A549 (cell line): Measurements from ENCODE around the gene SLC22A7.

Experiments
- CHD4 ChIP-seq: fragments of 200-600 bp; sonication (generic); IDR thresholded peaks from 2 replicates; pipeline ENCODE4 v1.6.1; 2016; ENCODE audit warnings: antibody characterized with exemption, mild to moderate bottlenecking, borderline replicate concordance
- HOXB5 ChIP-seq: fragments of 250-450 bp; sonication (Bioruptor Pico); IDR thresholded peaks from 2 replicates; pipeline ENCODE4 v1.5.0; 2020; ENCODE audit warnings: mild to moderate bottlenecking, moderate library complexity
- JUN ChIP-seq, 2 experiments: fragments of >200 bp; sonication (Bioruptor Twin); formaldehyde crosslinking; IDR thresholded peaks; 2 replicates in 1 of 2; 3 replicates in 1 of 2; pipeline ENCODE4 v1.6.1; 2016 to 2017
- KDM1A ChIP-seq: fragments of 200-600 bp; sonication (generic); IDR thresholded peaks from 2 replicates; pipeline ENCODE4 v1.6.1; 2016; ENCODE audit warnings: low read depth, mild to moderate bottlenecking
- MAZ ChIP-seq: fragments of 150-350 bp; IDR thresholded peaks from 2 replicates; pipeline ENCODE4 v1.6.1; 2014; ENCODE audit warnings: antibody characterized with exemption, low read depth, low read length, borderline replicate concordance
- PHF8 ChIP-seq: fragments of 200-600 bp; sonication (generic); IDR thresholded peaks from 2 replicates; pipeline ENCODE4 v1.6.1; 2016; ENCODE audit warnings: low read depth, mild to moderate bottlenecking, antibody characterized with exemption, moderate library complexity, borderline replicate concordance
- TP53 ChIP-seq: fragments of 250-450 bp; sonication (Bioruptor Pico); IDR thresholded peaks from 2 replicates; pipeline ENCODE4 v1.5.0; 2021; ENCODE audit warnings: mild to moderate bottlenecking, moderate library complexity
- TF ChIP-seq, protein P1 (sequence below): fragments of 450-650 bp; IDR thresholded peaks from 2 replicates; pipeline ENCODE4 v1.6.1; 2014; ENCODE audit warnings: antibody characterized with exemption
- TF ChIP-seq, protein P2 (sequence below): fragments of >200 bp; sonication (Bioruptor Twin); formaldehyde crosslinking; IDR thresholded peaks from 3 replicates; pipeline ENCODE4 v1.5.1; 2016
- TF ChIP-seq, protein P3 (sequence below): IDR thresholded peaks from 2 replicates; pipeline ENCODE4 v1.6.1; 2012
- TF ChIP-seq, protein P4 (sequence below): fragments of 200-600 bp; sonication (generic); IDR thresholded peaks from 2 replicates; pipeline ENCODE4 v1.6.1; 2016; ENCODE audit warnings: antibody characterized with exemption, mild to moderate bottlenecking, moderate library complexity

DNA sequence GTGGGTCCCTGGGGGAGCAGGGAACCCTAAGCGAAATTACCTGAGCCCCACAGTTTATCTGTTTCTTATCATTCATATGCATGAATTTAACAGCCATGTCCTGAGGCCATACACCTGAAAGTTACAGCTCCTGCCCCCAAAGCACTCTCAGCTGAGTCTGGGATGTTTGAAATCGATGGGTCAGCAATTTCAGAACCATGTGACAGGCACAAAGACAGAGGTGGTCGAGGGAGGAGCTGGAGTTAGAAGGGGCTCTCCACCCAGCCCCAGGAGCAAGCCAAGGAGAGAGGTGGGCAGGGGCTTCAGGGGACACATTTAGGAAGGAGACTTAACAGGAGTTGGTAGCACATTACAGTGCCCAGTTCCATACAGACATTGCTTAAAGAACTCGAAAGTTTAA is 39.9 kb upstream of the SLC22A7 start:
- TF ChIP-seq, protein P1, sequence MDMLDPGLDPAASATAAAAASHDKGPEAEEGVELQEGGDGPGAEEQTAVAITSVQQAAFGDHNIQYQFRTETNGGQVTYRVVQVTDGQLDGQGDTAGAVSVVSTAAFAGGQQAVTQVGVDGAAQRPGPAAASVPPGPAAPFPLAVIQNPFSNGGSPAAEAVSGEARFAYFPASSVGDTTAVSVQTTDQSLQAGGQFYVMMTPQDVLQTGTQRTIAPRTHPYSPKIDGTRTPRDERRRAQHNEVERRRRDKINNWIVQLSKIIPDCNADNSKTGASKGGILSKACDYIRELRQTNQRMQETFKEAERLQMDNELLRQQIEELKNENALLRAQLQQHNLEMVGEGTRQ, result no peak
- no peak for TF ChIP-seq TP53 (CRISPR knock-in tag)
- no peak for TF ChIP-seq MAZ
- TF ChIP-seq, protein P2, sequence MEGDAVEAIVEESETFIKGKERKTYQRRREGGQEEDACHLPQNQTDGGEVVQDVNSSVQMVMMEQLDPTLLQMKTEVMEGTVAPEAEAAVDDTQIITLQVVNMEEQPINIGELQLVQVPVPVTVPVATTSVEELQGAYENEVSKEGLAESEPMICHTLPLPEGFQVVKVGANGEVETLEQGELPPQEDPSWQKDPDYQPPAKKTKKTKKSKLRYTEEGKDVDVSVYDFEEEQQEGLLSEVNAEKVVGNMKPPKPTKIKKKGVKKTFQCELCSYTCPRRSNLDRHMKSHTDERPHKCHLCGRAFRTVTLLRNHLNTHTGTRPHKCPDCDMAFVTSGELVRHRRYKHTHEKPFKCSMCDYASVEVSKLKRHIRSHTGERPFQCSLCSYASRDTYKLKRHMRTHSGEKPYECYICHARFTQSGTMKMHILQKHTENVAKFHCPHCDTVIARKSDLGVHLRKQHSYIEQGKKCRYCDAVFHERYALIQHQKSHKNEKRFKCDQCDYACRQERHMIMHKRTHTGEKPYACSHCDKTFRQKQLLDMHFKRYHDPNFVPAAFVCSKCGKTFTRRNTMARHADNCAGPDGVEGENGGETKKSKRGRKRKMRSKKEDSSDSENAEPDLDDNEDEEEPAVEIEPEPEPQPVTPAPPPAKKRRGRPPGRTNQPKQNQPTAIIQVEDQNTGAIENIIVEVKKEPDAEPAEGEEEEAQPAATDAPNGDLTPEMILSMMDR, result no peak
- TF ChIP-seq, protein P3, sequence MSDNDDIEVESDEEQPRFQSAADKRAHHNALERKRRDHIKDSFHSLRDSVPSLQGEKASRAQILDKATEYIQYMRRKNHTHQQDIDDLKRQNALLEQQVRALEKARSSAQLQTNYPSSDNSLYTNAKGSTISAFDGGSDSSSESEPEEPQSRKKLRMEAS, result no peak
- no peak for TF ChIP-seq PHF8
- TF ChIP-seq HOXB5 (CRISPR knock-in tag), result no peak
- TF ChIP-seq KDM1A, result no peak
- no peak for TF ChIP-seq JUN (IDR thresholded peaks at IDR 0.05)
- TF ChIP-seq, protein P4, sequence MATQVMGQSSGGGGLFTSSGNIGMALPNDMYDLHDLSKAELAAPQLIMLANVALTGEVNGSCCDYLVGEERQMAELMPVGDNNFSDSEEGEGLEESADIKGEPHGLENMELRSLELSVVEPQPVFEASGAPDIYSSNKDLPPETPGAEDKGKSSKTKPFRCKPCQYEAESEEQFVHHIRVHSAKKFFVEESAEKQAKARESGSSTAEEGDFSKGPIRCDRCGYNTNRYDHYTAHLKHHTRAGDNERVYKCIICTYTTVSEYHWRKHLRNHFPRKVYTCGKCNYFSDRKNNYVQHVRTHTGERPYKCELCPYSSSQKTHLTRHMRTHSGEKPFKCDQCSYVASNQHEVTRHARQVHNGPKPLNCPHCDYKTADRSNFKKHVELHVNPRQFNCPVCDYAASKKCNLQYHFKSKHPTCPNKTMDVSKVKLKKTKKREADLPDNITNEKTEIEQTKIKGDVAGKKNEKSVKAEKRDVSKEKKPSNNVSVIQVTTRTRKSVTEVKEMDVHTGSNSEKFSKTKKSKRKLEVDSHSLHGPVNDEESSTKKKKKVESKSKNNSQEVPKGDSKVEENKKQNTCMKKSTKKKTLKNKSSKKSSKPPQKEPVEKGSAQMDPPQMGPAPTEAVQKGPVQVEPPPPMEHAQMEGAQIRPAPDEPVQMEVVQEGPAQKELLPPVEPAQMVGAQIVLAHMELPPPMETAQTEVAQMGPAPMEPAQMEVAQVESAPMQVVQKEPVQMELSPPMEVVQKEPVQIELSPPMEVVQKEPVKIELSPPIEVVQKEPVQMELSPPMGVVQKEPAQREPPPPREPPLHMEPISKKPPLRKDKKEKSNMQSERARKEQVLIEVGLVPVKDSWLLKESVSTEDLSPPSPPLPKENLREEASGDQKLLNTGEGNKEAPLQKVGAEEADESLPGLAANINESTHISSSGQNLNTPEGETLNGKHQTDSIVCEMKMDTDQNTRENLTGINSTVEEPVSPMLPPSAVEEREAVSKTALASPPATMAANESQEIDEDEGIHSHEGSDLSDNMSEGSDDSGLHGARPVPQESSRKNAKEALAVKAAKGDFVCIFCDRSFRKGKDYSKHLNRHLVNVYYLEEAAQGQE, result no peak
- no peak for TF ChIP-seq CHD4
